ENCODE measurements around the gene SEC24B. TPM values are rescaled to one million over a fixed set of nuclear protein-coding genes. Genes with fewer than 3 reads are reported as not detected.

The SEC24B gene
- total RNA-seq, 1 experiment from 2014 or later: 39.3 TPM

DNA sequence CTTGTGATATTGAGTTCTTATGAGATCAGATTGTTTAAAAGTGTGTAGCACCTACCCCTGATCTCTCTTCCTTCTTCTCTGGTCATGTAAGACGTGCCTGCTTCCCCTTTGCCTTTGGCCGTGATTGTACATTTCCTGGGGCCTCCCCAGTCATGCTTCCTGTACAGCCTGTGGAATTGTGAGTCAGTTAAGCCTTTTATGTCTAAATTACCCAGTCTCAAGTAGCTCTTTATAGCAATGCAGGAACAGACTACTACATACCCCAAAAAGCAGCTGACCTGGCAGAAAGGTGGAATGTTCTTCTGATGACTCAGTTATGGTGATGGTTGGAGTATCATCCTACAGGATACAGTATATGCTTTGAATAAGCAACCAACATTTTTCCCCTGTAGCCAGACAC is 115.0 kb downstream of the SEC24B start:
- ChIA-PET POLR2A (ENCODE audit: low non-redundant PET) (no interaction called here), CTCF (no interaction called here)
- Histone ChIP-seq H3K27me3 (replicated peaks; ENCODE audit: insufficient read depth, low read depth, low read length, poor library complexity) (no peaks in the 10 kb centered on the region), H3K9me3 (ENCODE audit: low read depth, low read length, poor library complexity, severe bottlenecking) (no peaks in the 10 kb centered on the region), H3K4me1 (ENCODE audit: insufficient read depth, low read length, poor library complexity, severe bottlenecking) (peaks cover 4% of the 10 kb centered on the region), H3K27ac (ENCODE audit: low read depth, low read length, poor library complexity, severe bottlenecking) (no peak overlapping the region), H3K36me3 (ENCODE audit: insufficient read depth, low read length, poor library complexity, severe bottlenecking) (no peaks in the 10 kb centered on the region), H3K4me3 (ENCODE audit: low read depth, low read length, poor library complexity, severe bottlenecking) (no peak overlapping the region)
- peak; percentile 77 for DNase-seq (ENCODE audit: low spot score)
- intact Hi-C loops (cut with micrococcal nuclease; ENCODE audit: unreplicated experiment): no loop called here
- no peak for TF ChIP-seq CTCF (conservative IDR thresholded peaks at IDR 0.05; ENCODE audit: low read depth, low read length)
- no peak for TF ChIP-seq EZH2 (IDR thresholded peaks at IDR 0.05; ENCODE audit: borderline replicate concordance, low read depth, low read length, poor library complexity, severe bottlenecking)
- BruUV-seq (replicated peaks): no TSS peak

DNA sequence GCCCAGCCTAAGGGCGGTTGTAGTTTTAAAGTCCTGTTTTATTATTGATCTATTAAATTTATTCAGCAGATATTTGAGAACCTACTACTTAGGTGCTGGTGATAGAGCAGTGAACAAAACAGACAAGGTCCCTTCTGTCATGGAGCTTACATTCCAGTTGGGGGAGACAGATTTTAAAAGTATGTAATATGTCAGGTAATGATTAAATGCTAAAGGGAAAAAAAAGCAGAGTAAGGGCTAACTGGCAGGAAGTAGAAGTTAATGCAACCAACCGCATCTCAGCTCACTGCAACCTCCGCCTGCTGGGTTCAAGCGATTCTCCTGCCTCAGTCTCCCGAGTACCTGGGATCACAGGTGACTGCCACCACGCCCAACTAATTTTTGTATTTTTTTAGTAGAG is 118.6 kb downstream of the SEC24B start:
- no peak for DNase-seq (ENCODE audit: low spot score)
- H3K4me1 ChIP-seq (ENCODE audit: insufficient read depth, low read length, poor library complexity, severe bottlenecking): peaks cover 4% of the 10 kb centered on the region
- TF ChIP-seq CTCF (conservative IDR thresholded peaks at IDR 0.05; ENCODE audit: low read depth, low read length): no peak
- TF ChIP-seq EZH2 (IDR thresholded peaks at IDR 0.05; ENCODE audit: borderline replicate concordance, low read depth, low read length, poor library complexity, severe bottlenecking): no peak
- intact Hi-C loops (cut with micrococcal nuclease; ENCODE audit: unreplicated experiment): no loop called here
- no peak overlapping the region for H3K4me3 ChIP-seq (ENCODE audit: low read depth, low read length, poor library complexity, severe bottlenecking)
- BruUV-seq (replicated peaks): no TSS peak
- H3K27me3 ChIP-seq (replicated peaks; ENCODE audit: insufficient read depth, low read depth, low read length, poor library complexity): no peaks in the 10 kb centered on the region
- ChIA-PET POLR2A (ENCODE audit: low non-redundant PET) (no interaction called here), CTCF (no interaction called here)
- no peaks in the 10 kb centered on the region for H3K36me3 ChIP-seq (ENCODE audit: insufficient read depth, low read length, poor library complexity, severe bottlenecking)
- H3K27ac ChIP-seq (ENCODE audit: low read depth, low read length, poor library complexity, severe bottlenecking): no peak overlapping the region
- H3K9me3 ChIP-seq (ENCODE audit: low read depth, low read length, poor library complexity, severe bottlenecking): no peaks in the 10 kb centered on the region

- CTCF ChIA-PET: no interaction called here
- TF ChIP-seq EZH2 (IDR thresholded peaks at IDR 0.05; ENCODE audit: borderline replicate concordance, low read depth, low read length, poor library complexity, severe bottlenecking) (no peak), CTCF (conservative IDR thresholded peaks at IDR 0.05; ENCODE audit: low read depth, low read length) (no peak)
- POLR2A ChIA-PET (ENCODE audit: low non-redundant PET): no interaction called here
Observed at GRCh38 chr4:109553130-109553529, 119.5 kb downstream of the SEC24B start.

More at GRCh38 chr4:109553130-109553529, 119.5 kb downstream of the SEC24B start:
- intact Hi-C loops (cut with micrococcal nuclease; ENCODE audit: unreplicated experiment): no loop called here
- Histone ChIP-seq H3K27ac (ENCODE audit: low read depth, low read length, poor library complexity, severe bottlenecking) (no peak overlapping the region), H3K4me3 (ENCODE audit: low read depth, low read length, poor library complexity, severe bottlenecking) (no peak overlapping the region), H3K9me3 (ENCODE audit: low read depth, low read length, poor library complexity, severe bottlenecking) (no peaks in the 10 kb centered on the region), H3K36me3 (ENCODE audit: insufficient read depth, low read length, poor library complexity, severe bottlenecking) (no peaks in the 10 kb centered on the region), H3K4me1 (ENCODE audit: insufficient read depth, low read length, poor library complexity, severe bottlenecking) (peaks cover 4% of the 10 kb centered on the region), H3K27me3 (replicated peaks; ENCODE audit: insufficient read depth, low read depth, low read length, poor library complexity) (no peaks in the 10 kb centered on the region)
- BruUV-seq (replicated peaks): no TSS peak
- no peak for DNase-seq (ENCODE audit: low spot score)
